ENCODE measurements around the gene EFCAB5. TPM values are rescaled to one million over a fixed set of nuclear protein-coding genes. Genes with fewer than 3 reads are reported as not detected.
"Not testable (repeated sequence)": the region's sequence is repeated elsewhere in the genome, so short reads cannot be mapped to it uniquely, and the experiment has no call there.

The EFCAB5 gene
- total RNA-seq (2022) (0.10 and 0.96 TPM in 2 replicates), Bru-seq, nascent RNA (percentile 21 among the genes with signal in this experiment), BruChase-seq, experiment 1, labeled RNA remaining after a 6-hour chase (percentile 21 among the genes with signal in this experiment), BruChase-seq, experiment 2, labeled RNA remaining after a 2-hour chase (percentile 26 among the genes with signal in this experiment)
- long read RNA-seq = 0 reads

DNA sequence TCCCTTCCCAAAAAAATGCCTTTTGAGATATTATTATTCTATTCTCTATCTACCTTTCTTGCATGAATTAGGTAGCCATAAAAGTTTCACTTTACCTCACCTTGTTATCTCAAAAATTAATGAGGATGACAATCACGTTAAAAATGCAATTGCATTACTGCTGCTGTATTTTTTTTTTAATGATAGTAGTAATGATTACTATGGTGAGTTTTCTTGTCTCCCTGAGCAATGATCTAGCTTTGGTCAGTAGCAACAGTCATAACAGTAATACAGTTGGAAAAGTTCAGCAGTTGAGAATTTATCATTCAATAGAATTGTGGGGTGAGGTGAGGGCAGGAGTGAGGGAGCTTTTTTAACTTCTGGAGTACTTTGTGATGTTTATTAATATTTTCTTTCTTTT, at the start of gene EFCAB5:
EFCAB5 (plus strand) TSS at position 301 of the 400 bp plus-strand sequence. CDS start 163 bp downstream, outside the sequence.
- no peaks in the 10 kb centered on the region for H3K36me3 Mint-ChIP-seq (ENCODE audit: insufficient read depth, unreplicated experiment)
- BruUV-seq (replicated peaks) = no TSS peak
- intact Hi-C loops (cut with micrococcal nuclease) = no loop called here
- ChIA-PET CTCF (interaction anchor here (0.8 to 1.7 kb wide), 4 partner anchors 10 to 152 kb away, joined by 3 to 14 read pairs (median 3); no protein-coding TSS in a partner anchor), POLR2A (interaction anchor here (0.7 to 1.0 kb wide), 2 partner anchors 152 to 354 kb away, joined by 3 read pairs; no protein-coding TSS in a partner anchor)
- H3K27ac Mint-ChIP-seq (ENCODE audit: low read depth, unreplicated experiment) = no peak within 1 kb of the TSS
- H3K4me3 Mint-ChIP-seq (ENCODE audit: unreplicated experiment) = no peak within 1 kb of the TSS
- no peaks in the 10 kb centered on the region for H3K4me1 Mint-ChIP-seq (ENCODE audit: insufficient read depth, unreplicated experiment)
- H3K9me3 Mint-ChIP-seq (ENCODE audit: unreplicated experiment) = no peaks in the 10 kb centered on the region
- no peaks in the 10 kb centered on the region for H3K27me3 Mint-ChIP-seq (ENCODE audit: insufficient read depth, unreplicated experiment)
- TF ChIP-seq, protein P1, sequence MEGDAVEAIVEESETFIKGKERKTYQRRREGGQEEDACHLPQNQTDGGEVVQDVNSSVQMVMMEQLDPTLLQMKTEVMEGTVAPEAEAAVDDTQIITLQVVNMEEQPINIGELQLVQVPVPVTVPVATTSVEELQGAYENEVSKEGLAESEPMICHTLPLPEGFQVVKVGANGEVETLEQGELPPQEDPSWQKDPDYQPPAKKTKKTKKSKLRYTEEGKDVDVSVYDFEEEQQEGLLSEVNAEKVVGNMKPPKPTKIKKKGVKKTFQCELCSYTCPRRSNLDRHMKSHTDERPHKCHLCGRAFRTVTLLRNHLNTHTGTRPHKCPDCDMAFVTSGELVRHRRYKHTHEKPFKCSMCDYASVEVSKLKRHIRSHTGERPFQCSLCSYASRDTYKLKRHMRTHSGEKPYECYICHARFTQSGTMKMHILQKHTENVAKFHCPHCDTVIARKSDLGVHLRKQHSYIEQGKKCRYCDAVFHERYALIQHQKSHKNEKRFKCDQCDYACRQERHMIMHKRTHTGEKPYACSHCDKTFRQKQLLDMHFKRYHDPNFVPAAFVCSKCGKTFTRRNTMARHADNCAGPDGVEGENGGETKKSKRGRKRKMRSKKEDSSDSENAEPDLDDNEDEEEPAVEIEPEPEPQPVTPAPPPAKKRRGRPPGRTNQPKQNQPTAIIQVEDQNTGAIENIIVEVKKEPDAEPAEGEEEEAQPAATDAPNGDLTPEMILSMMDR (IDR thresholded peaks at IDR 0.05; ENCODE audit: unreplicated experiment) = no peak
- DNase-seq (ENCODE audit: unreplicated experiment) = no peak

DNA sequence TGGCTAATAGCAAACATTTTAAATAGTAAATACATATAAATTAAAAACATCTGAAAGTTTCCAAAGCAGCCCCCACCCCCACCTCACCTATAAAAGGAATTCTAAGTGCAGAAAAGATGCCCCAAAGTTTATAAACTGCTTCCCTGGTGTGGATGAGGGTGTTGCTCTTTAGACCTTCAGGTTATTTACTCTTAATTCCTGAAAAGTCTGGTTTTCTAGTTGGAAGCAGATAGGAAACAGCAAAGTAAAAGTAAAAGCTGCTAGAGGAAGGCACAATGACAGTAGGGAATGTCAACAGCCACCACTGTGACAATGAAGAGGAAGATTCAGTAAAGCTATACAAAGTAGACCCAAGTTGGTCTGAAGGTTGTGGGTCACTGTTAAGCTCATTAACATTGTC, 49.2 kb upstream of the EFCAB5 start:
- H3K9me3 Mint-ChIP-seq (ENCODE audit: unreplicated experiment) = no peaks in the 10 kb centered on the region
- ChIA-PET CTCF (interaction anchor here (1.0 kb wide), 1 partner anchor 25 kb away, joined by 7 read pairs; no protein-coding TSS in a partner anchor), POLR2A (interaction anchor here (0.9 to 1.4 kb wide), 4 partner anchors 10 to 38 kb away, joined by 3 to 5 read pairs (median 4); partner anchors contain the start of gene SSH2)
- DNase-seq (ENCODE audit: unreplicated experiment) = no peak
- H3K4me1 Mint-ChIP-seq (ENCODE audit: insufficient read depth, unreplicated experiment) = peaks cover 18% of the 10 kb centered on the region
- BruUV-seq (replicated peaks) = no TSS peak
- H3K27ac Mint-ChIP-seq (ENCODE audit: low read depth, unreplicated experiment) = peak overlapping the region; percentile 2
- no peaks in the 10 kb centered on the region for H3K27me3 Mint-ChIP-seq (ENCODE audit: insufficient read depth, unreplicated experiment)
- no peak overlapping the region for H3K4me3 Mint-ChIP-seq (ENCODE audit: unreplicated experiment)
- intact Hi-C loops (cut with micrococcal nuclease) = no loop called here
- TF ChIP-seq, protein P1 (IDR thresholded peaks at IDR 0.05; ENCODE audit: unreplicated experiment) = no peak
- peaks cover 16% of the 10 kb centered on the region for H3K36me3 Mint-ChIP-seq (ENCODE audit: insufficient read depth, unreplicated experiment)

DNA sequence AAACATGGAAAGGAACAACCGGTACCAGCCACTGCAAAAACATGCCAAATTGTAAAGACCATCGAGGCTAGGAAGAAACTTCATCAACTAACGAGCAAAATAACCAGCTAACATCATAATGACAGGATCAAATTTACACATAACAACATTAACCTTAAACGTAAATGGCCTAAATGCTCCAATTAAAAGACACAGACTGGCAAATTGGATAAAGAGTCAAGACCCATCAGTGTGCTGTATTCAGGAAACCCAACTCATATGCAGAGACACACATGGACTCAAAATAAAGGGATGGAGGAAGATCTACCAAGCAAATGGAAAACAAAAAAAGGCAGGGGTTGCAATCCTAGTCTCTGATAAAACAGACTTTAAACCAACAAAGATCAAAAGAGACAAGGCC, 44.3 kb upstream of the EFCAB5 start:
- H3K9me3 Mint-ChIP-seq (ENCODE audit: unreplicated experiment); H3K27ac Mint-ChIP-seq (ENCODE audit: low read depth, unreplicated experiment); CTCF ChIA-PET; H3K4me3 Mint-ChIP-seq (ENCODE audit: unreplicated experiment); BruUV-seq (replicated peaks); POLR2A ChIA-PET; DNase-seq (ENCODE audit: unreplicated experiment); H3K36me3 Mint-ChIP-seq (ENCODE audit: insufficient read depth, unreplicated experiment); H3K27me3 Mint-ChIP-seq (ENCODE audit: insufficient read depth, unreplicated experiment); intact Hi-C loops (cut with micrococcal nuclease): not testable (repeated sequence)
- H3K4me1 Mint-ChIP-seq (ENCODE audit: insufficient read depth, unreplicated experiment) = peaks cover 17% of the 10 kb centered on the region

DNA sequence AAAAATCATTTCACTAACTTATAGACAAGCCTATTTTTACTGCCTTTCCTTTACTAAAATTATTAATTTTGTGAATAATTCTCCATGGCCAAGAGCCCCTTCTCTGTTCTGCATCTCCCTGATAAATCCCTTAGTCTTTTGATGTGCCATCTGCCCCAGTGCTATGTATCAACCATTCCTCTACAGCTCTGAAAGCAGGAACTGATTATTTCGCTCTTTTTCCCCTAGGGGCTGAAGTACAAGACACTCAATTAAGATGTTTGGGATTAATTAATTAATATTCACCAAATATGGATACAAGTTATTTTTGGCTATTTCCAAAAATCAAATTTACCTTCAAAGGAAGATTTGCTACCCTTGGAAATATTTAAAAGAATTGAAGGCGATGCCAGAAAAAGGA, 38.0 kb upstream of the EFCAB5 start:
- Mint-ChIP-seq H3K27ac (ENCODE audit: low read depth, unreplicated experiment) (no peak overlapping the region), H3K9me3 (ENCODE audit: unreplicated experiment) (no peaks in the 10 kb centered on the region), H3K4me1 (ENCODE audit: insufficient read depth, unreplicated experiment) (no peaks in the 10 kb centered on the region), H3K27me3 (ENCODE audit: insufficient read depth, unreplicated experiment) (no peaks in the 10 kb centered on the region), H3K4me3 (ENCODE audit: unreplicated experiment) (no peak overlapping the region), H3K36me3 (ENCODE audit: insufficient read depth, unreplicated experiment) (peaks cover 6% of the 10 kb centered on the region)
- intact Hi-C loops (cut with micrococcal nuclease) = no loop called here
- DNase-seq (ENCODE audit: unreplicated experiment) = no peak
- BruUV-seq (replicated peaks) = no TSS peak
- ChIA-PET POLR2A (interaction anchor here (0.6 to 1.4 kb wide), 3 partner anchors 9 to 27 kb away, joined by 3 to 6 read pairs (median 3); partner anchors contain the start of gene SSH2), CTCF (interaction anchor here (1.2 kb wide), 1 partner anchor 28 kb away, joined by 4 read pairs; no protein-coding TSS in a partner anchor)
- TF ChIP-seq, protein P1 (IDR thresholded peaks at IDR 0.05; ENCODE audit: unreplicated experiment) = no peak

All from MCF 10A (cell line).